ENCODE results near the gene WASL.

GRCh38 chr7:123640583-123640982 lies 108.2 kb downstream of the WASL start:
- no peak for TF ChIP-seq CTCF (IDR thresholded peaks at IDR 0.05)
- no peak for TF ChIP-seq EP300 (IDR thresholded peaks at IDR 0.05)
- TF ChIP-seq POLR2A (IDR thresholded peaks at IDR 0.05), result no peak

Data from tibial nerve (tissue), 4 donors.